Smooth muscle cell (in vitro differentiated cells): ENCODE measurements around the gene SCGN. TPM values are rescaled to one million over a fixed set of nuclear protein-coding genes. Genes with fewer than 3 reads are reported as not detected.

ENCODE experiments used
- DNase-seq: peaks from one replicate; lab custom pipeline; 2025; ENCODE audit not compliant: unreplicated experiment; lab: John Stamatoyannopoulos, UW
- H2AFZ ChIP-seq: fragments of 200-600 bp; sonication (generic); 2 replicates; pipeline ENCODE4 v1.6.0; 2016; ENCODE audit warnings: antibody characterized with exemption, low read depth, mild to moderate bottlenecking
- H3F3A ChIP-seq: fragments of 200-600 bp; sonication (generic); 2 replicates; pipeline ENCODE4 v1.6.0; 2017; ENCODE audit warnings: antibody characterized with exemption, low read depth
- H3K27ac ChIP-seq: fragments of 200-600 bp; sonication (generic); 2 replicates; pipeline ENCODE4 v1.5.1; 2016; ENCODE audit warnings: low read depth, mild to moderate bottlenecking
- H3K27me3 ChIP-seq: fragments of 200-600 bp; sonication (generic); 2 replicates; pipeline ENCODE4 v1.6.1; 2016; ENCODE audit warnings: low read depth, mild to moderate bottlenecking
- H3K36me3 ChIP-seq: fragments of 200-600 bp; sonication (generic); 2 replicates; pipeline ENCODE4 v1.5.1; 2016; ENCODE audit warnings: low read depth
- H3K4me1 ChIP-seq: fragments of 200-600 bp; sonication (generic); 2 replicates; pipeline ENCODE4 v1.5.1; 2016; ENCODE audit warnings: low read depth
- H3K4me2 ChIP-seq: fragments of 200-600 bp; sonication (generic); 2 replicates; pipeline ENCODE4 v1.6.0; 2016; ENCODE audit warnings: mild to moderate bottlenecking
- H3K4me3 ChIP-seq: fragments of 200-600 bp; sonication (generic); 2 replicates; pipeline ENCODE4 v1.5.1; 2016; ENCODE audit warnings: mild to moderate bottlenecking
- H3K79me2 ChIP-seq: fragments of 200-600 bp; sonication (generic); 2 replicates; pipeline ENCODE4 v1.6.0; 2016; ENCODE audit warnings: low read depth, mild to moderate bottlenecking
- H3K9ac ChIP-seq: fragments of 200-600 bp; sonication (generic); 2 replicates; pipeline ENCODE4 v1.6.0; 2016; ENCODE audit warnings: low read depth
- H3K9me3 ChIP-seq: fragments of 200-600 bp; sonication (generic); replicated peaks from 2 replicates; pipeline ENCODE4 v1.5.1; 2016; ENCODE audit warnings: low read depth
- H4K20me1 ChIP-seq: fragments of 200-600 bp; sonication (generic); 2 replicates; pipeline ENCODE4 v1.6.0; 2016; ENCODE audit warnings: low read depth
- WGBS: methylation state at CpG from one replicate; pipeline ENCODE4 v1.1.7; 2016; ENCODE audit warnings: low lambda C conversion rate; 5-methylcytosine and 5-hydroxymethylcytosine counted together
- polyA plus RNA-seq: library from polyadenylated mRNA; unstranded; fragments of >200 nt; fragmentation: Nextera tagmentation; extraction: Ambion mirVana; gene quantifications from 2 replicates; pipeline ENCODE4 v1.2.1, GENCODE V29; 2016
- total RNA-seq: library from RNA; depleted of rRNA; stranded (reverse); fragments of >200 nt; gene quantifications from 2 replicates; pipeline ENCODE4 v1.2.3, GENCODE V29; 2014
- TF ChIP-seq, protein P1 (sequence below): fragments of 200-600 bp; sonication (generic); IDR thresholded peaks from 2 replicates; pipeline ENCODE4 v1.5.1; 2017; ENCODE audit warnings: borderline replicate concordance, mild to moderate bottlenecking, antibody characterized with exemption; ENCODE audit not compliant: insufficient read depth, poor library complexity, severe bottlenecking

Gene SCGN
- total and polyA plus RNA-seq, 2 experiments from 2014 or later = not detected

DNA sequence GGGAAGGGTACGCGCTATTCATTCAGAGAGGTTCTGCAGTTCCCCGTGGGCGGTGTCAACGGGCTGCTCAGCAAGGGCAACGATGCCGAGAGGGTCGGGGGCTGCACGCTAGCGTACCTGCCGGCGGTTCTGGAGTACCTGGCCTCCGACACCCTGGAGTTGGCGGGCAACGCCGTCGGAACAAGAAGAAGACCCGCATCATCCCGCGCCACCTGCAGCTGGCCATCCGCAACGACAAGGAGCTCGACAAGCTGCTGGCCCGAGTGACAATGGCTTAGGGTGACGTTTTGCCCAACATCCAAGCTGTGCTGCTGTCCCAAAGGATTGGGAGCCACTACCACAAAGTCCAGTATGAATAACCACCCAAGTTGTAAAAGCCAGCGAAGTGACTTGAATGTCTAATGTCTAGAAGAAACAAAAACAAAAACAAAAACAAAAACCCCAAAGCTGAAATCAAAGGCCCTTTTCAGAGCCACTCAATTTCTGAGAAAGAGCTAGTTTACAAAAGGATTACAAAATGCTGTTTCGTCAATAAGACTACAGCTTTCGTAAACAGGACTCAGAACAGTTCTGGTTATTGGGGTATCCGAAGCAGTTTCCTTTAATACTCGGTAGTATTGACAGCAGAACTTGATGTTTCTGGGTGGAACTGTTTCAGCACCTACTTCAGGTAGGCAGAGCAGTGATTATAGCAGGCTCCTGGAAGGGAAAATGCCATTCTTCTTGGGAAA, 80.6 kb downstream of the SCGN start:
- Histone ChIP-seq H2AFZ (peak overlapping the region; percentile 33), H3K9ac (no peak overlapping the region), H3K4me2 (no peak overlapping the region), H3K4me1 (no peaks in the 10 kb centered on the region), H3K27ac (no peak overlapping the region), H3K36me3 (no peaks in the 10 kb centered on the region), H3K79me2 (no peaks in the 10 kb centered on the region), H3K9me3 (no peaks in the 10 kb centered on the region), H3F3A (no peaks in the 10 kb centered on the region), H4K20me1 (no peaks in the 10 kb centered on the region), H3K27me3 (no peaks in the 10 kb centered on the region), H3K4me3 (no peak overlapping the region)
- TF ChIP-seq, protein P1, sequence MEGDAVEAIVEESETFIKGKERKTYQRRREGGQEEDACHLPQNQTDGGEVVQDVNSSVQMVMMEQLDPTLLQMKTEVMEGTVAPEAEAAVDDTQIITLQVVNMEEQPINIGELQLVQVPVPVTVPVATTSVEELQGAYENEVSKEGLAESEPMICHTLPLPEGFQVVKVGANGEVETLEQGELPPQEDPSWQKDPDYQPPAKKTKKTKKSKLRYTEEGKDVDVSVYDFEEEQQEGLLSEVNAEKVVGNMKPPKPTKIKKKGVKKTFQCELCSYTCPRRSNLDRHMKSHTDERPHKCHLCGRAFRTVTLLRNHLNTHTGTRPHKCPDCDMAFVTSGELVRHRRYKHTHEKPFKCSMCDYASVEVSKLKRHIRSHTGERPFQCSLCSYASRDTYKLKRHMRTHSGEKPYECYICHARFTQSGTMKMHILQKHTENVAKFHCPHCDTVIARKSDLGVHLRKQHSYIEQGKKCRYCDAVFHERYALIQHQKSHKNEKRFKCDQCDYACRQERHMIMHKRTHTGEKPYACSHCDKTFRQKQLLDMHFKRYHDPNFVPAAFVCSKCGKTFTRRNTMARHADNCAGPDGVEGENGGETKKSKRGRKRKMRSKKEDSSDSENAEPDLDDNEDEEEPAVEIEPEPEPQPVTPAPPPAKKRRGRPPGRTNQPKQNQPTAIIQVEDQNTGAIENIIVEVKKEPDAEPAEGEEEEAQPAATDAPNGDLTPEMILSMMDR = no peak
- 78% methylated on average over 28 of the region's 30 CpGs for WGBS
- DNase-seq = no peak

DNA sequence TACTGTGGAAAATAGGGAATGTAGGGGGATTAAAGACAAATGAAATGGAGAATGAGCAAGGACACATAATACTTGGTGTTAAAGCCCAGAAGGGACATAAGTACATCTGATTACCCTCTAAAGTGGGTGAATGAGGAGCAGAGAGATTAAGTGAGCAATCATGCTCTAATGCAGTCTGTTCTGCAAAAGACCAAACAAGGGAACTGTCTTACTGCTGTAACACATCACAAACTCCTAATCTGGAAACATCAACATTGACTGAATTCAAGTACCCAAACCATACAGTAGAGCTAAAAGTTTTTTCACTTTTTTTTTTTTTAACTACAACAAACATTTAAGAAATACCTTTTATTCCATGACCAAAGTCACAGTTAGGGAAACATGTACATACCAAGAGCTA, 83.2 kb downstream of the SCGN start:
- Histone ChIP-seq H3K4me1 (no peaks in the 10 kb centered on the region), H3K79me2 (no peaks in the 10 kb centered on the region), H3K4me2 (no peak overlapping the region), H3K4me3 (no peak overlapping the region), H3K27ac (no peak overlapping the region), H2AFZ (no peak overlapping the region), H4K20me1 (no peaks in the 10 kb centered on the region), H3K36me3 (no peaks in the 10 kb centered on the region), H3K27me3 (no peaks in the 10 kb centered on the region), H3K9me3 (no peaks in the 10 kb centered on the region), H3K9ac (no peak overlapping the region), H3F3A (no peaks in the 10 kb centered on the region)
- DNase-seq = no peak
- TF ChIP-seq, protein P1 = no peak

DNA sequence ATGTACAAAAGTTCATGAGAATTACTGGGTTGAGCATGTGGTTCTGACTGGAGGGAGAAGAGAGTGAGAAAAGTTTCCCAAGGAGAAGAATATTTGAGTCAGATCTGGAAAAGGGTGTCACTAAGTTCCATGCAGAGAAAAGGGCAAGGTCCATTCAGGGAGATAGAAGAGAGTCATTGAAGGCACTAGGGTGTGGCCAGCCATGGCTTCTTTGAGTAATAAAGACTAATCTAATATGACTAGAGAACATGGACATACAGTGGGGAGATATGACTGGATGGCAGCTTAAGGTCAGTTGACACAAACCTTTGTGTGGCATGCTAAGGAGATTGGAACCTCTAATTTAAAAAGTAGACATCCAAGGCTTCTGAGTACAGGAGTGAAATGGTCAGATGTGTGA, 91.9 kb downstream of the SCGN start:
- no peak overlapping the region for H3K9ac ChIP-seq
- H3K27me3 ChIP-seq = no peaks in the 10 kb centered on the region
- H3K79me2 ChIP-seq = no peaks in the 10 kb centered on the region
- H3K4me2 ChIP-seq = no peak overlapping the region
- H3K4me3 ChIP-seq = no peak overlapping the region
- H2AFZ ChIP-seq = no peak overlapping the region
- DNase-seq = no peak
- no peak overlapping the region for H3K27ac ChIP-seq
- TF ChIP-seq, protein P1 = no peak
- H3K4me1 ChIP-seq = no peaks in the 10 kb centered on the region
- no peaks in the 10 kb centered on the region for H3F3A ChIP-seq
- H3K9me3 ChIP-seq = no peaks in the 10 kb centered on the region
- H3K36me3 ChIP-seq = no peaks in the 10 kb centered on the region
- H4K20me1 ChIP-seq = no peaks in the 10 kb centered on the region

DNA sequence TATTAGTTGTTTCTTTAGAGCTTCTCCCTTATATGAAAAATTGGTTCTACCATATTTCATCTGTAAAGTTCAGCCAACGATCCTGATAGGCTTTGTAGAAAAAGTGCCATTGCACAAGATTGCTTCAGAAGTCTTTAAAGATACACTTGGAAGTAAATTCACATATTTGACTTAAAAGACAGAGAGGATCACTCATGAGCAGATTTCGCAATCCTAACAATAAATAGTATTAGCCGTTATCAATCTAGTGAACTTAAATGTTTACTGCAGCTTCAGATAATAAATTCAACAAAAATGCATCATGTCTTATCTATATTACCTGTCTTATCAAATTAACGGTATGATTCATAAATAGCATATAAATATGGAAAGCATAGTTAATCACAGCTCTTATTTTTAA, 93.8 kb downstream of the SCGN start:
- DNase-seq = no peak
- H3K27ac ChIP-seq = no peak overlapping the region
- TF ChIP-seq, protein P1 = no peak
- no peak overlapping the region for H3K4me3 ChIP-seq
- no peak overlapping the region for H2AFZ ChIP-seq
- no peak overlapping the region for H3K4me2 ChIP-seq
- no peaks in the 10 kb centered on the region for H3K36me3 ChIP-seq
- H4K20me1 ChIP-seq = no peaks in the 10 kb centered on the region
- no peaks in the 10 kb centered on the region for H3K27me3 ChIP-seq
- no peaks in the 10 kb centered on the region for H3F3A ChIP-seq
- H3K9ac ChIP-seq = no peak overlapping the region
- H3K79me2 ChIP-seq = no peaks in the 10 kb centered on the region
- WGBS = 87% methylated on average over 4 of the region's 4 CpGs
- H3K4me1 ChIP-seq = no peaks in the 10 kb centered on the region
- H3K9me3 ChIP-seq = no peaks in the 10 kb centered on the region
